HCT116 (cell line): ENCODE data around the gene FGFR3. TPM values are rescaled to one million over a fixed set of nuclear protein-coding genes. Genes with fewer than 3 reads are reported as not detected.

ENCODE experiments used
- ATAC-seq: fragments of 200-7000 bp; cut with Tn5 transposase; 2 replicates; pipeline ENCODE4 v1.9.1; 2020; ENCODE audit warnings: mild to moderate bottlenecking, moderate library complexity
- BruUV-seq: library from RNA; stranded (reverse); fragments of 400-500 nt; replicated peaks from 2 replicates; lab custom pipeline; 2021; lab: Mats Ljungman, UMichigan
- CTCF ChIA-PET: fragments of 300-600 bp; sonication (Branson Sonifier 250); formaldehyde crosslinking; loops from one replicate; lab custom pipeline; 2021; ENCODE audit warnings: antibody characterized with exemption; lab: Charles Lee
- POLR2A ChIA-PET: fragments of 300-600, 350-600 bp; sonication (Branson Sonifier 250); formaldehyde crosslinking; loops from one replicate; lab custom pipeline; 2021; ENCODE audit warnings: antibody characterized with exemption; lab: Charles Lee
- RAD21 ChIA-PET, 2 experiments: fragments of 300-600 bp; sonication (Branson Sonifier 250); formaldehyde crosslinking; loops; one replicate each; lab custom pipeline; 2023; ENCODE audit warnings: low total read pairs in 2 of 2; ENCODE audit not compliant: uncharacterized antibody in 2 of 2, unreplicated experiment in 2 of 2, low non-redundant PET in 1 of 2; lab: Charles Lee
- DNase-seq: peaks from one replicate; pipeline ENCODE4 v3.0.0-alpha.2; 2010; ENCODE audit warnings: low read depth, low spot score
- H2AFZ ChIP-seq: fragments of 200-600 bp; shearing (Covaris generic), sonication (generic); 2 replicates; pipeline ENCODE4 v1.6.1; 2017; ENCODE audit warnings: low read depth, mixed run types, mixed read lengths, antibody characterized with exemption, low read length; ENCODE audit not compliant: poor library complexity, severe bottlenecking
- H3K27ac ChIP-seq: 2 replicates; pipeline ENCODE4 v1.5.1; 2012; ENCODE audit warnings: low read depth, low read length
- H3K27me3 ChIP-seq: fragments of 200-600 bp; sonication (generic); 2 replicates; pipeline ENCODE4 v1.6.1; 2016; ENCODE audit warnings: mixed run types, low read length, mixed read lengths; ENCODE audit not compliant: insufficient read depth
- H3K36me3 ChIP-seq, 2 experiments: fragments of 200-500 bp in 1 of 2; fragments of 200-600 bp in 1 of 2; sonication (Bioruptor generic) in 1 of 2; sonication (generic) in 1 of 2; 2 replicates each; pipeline versions ENCODE4 v1.5.1 to v1.6.1; 2014 to 2016; ENCODE audit warnings: low read length in 2 of 2, inconsistent platforms in 1 of 2, mixed read lengths in 1 of 2, mixed run types in 1 of 2; ENCODE audit not compliant: insufficient read depth in 2 of 2, control insufficient read depth in 1 of 2
- H3K4me1 ChIP-seq, 2 experiments: fragments of 200-600 bp in 1 of 2; sonication (generic) in 1 of 2; 2 replicates each; pipeline versions ENCODE4 v1.5.1 to v1.6.1; 2012 to 2017; ENCODE audit warnings: low read length in 2 of 2, inconsistent platforms in 1 of 2, mild to moderate bottlenecking in 1 of 2, mixed read lengths in 1 of 2, mixed run types in 1 of 2, moderate library complexity in 1 of 2; ENCODE audit not compliant: insufficient read depth in 2 of 2, control insufficient read depth in 1 of 2
- H3K4me2 ChIP-seq: fragments of 200-600 bp; sonication (generic); 2 replicates; pipeline ENCODE4 v1.6.1; 2017; ENCODE audit warnings: mixed run types, low read length, mixed read lengths
- H3K4me3 ChIP-seq, 2 experiments: fragments of 200-600 bp in 1 of 2; sonication (generic) in 1 of 2; replicated peaks in 1 of 2; 2 replicates each; pipeline ENCODE4 v1.5.1; 2011 to 2016; ENCODE audit warnings: low read length in 2 of 2, control low read depth in 1 of 2, low read depth in 1 of 2, mild to moderate bottlenecking in 1 of 2, mixed read lengths in 1 of 2, mixed run types in 1 of 2
- H3K79me2 ChIP-seq: fragments of 200-600 bp; sonication (generic); 2 replicates; pipeline ENCODE4 v1.6.1; 2017; ENCODE audit warnings: mild to moderate bottlenecking, mixed run types, low read length, moderate library complexity, mixed read lengths; ENCODE audit not compliant: insufficient read depth
- H3K9ac ChIP-seq: fragments of 200-600 bp; sonication (generic); 2 replicates; pipeline ENCODE4 v1.6.1; 2016; ENCODE audit warnings: low read length, mixed read lengths
- H3K9me2 ChIP-seq: fragments of 200-600 bp; sonication (generic), shearing (Covaris generic); 2 replicates; pipeline ENCODE4 v1.6.1; 2017; ENCODE audit warnings: mixed run types, mild to moderate bottlenecking, moderate library complexity; ENCODE audit not compliant: insufficient read depth
- H3K9me3 ChIP-seq, 2 experiments: fragments of 200-500 bp in 1 of 2; fragments of 200-600 bp in 1 of 2; sonication (Bioruptor generic) in 1 of 2; sonication (generic) in 1 of 2; 2 replicates each; pipeline ENCODE4 v1.6.1; 2014 to 2017; ENCODE audit warnings: low read length in 2 of 2, mixed read lengths in 2 of 2, inconsistent platforms in 1 of 2, low read depth in 1 of 2, mild to moderate bottlenecking in 1 of 2, mixed run types in 1 of 2, moderate library complexity in 1 of 2; ENCODE audit not compliant: control insufficient read depth in 1 of 2, insufficient read depth in 1 of 2
- H4K20me1 ChIP-seq: fragments of 200-600 bp; sonication (generic), shearing (Covaris generic); 2 replicates; pipeline ENCODE4 v1.6.1; 2017; ENCODE audit warnings: mixed run types, mild to moderate bottlenecking, moderate library complexity; ENCODE audit not compliant: insufficient read depth
- CBX3 ChIP-seq: IDR thresholded peaks from 2 replicates; pipeline ENCODE4 v1.6.1; 2012; ENCODE audit warnings: low read depth
- CEBPB ChIP-seq: IDR thresholded peaks from 2 replicates; pipeline ENCODE4 v1.6.1; 2012; ENCODE audit warnings: low read depth
- EGR1 ChIP-seq: IDR thresholded peaks from 2 replicates; pipeline ENCODE4 v1.6.1; 2012; ENCODE audit warnings: low read depth
- ELF1 ChIP-seq: IDR thresholded peaks from 2 replicates; pipeline ENCODE4 v1.6.1; 2012; ENCODE audit warnings: low read depth, borderline replicate concordance
- EZH2phosphoT487 ChIP-seq: fragments of 200-600 bp; IDR thresholded peaks from 2 replicates; pipeline ENCODE4 v1.6.1; 2018; ENCODE audit warnings: antibody characterized with exemption, borderline replicate concordance
- FOSL1 ChIP-seq: IDR thresholded peaks from 2 replicates; pipeline ENCODE4 v1.6.1; 2012; ENCODE audit warnings: low read depth
- POLR2A ChIP-seq: IDR thresholded peaks from 2 replicates; pipeline ENCODE4 v1.7.0; 2011; ENCODE audit warnings: borderline replicate concordance; ENCODE audit not compliant: insufficient read depth, insufficient read length; ENCODE audit errors: extremely low read depth
- RAD21 ChIP-seq: IDR thresholded peaks from 2 replicates; pipeline ENCODE4 v1.6.1; 2012; ENCODE audit warnings: low read depth, mild to moderate bottlenecking
- SIN3A ChIP-seq: IDR thresholded peaks from 2 replicates; pipeline ENCODE4 v1.6.1; 2012; ENCODE audit warnings: low read depth
- SP1 ChIP-seq: IDR thresholded peaks from 2 replicates; pipeline ENCODE4 v1.6.1; 2012; ENCODE audit warnings: low read depth
- SRF ChIP-seq: IDR thresholded peaks from 2 replicates; pipeline ENCODE4 v1.6.1; 2012; ENCODE audit warnings: low read depth
- TCF7L2 ChIP-seq: IDR thresholded peaks from 2 replicates; pipeline ENCODE4 v1.7.0; 2011; ENCODE audit warnings: borderline replicate concordance, inconsistent platforms; ENCODE audit not compliant: insufficient read depth, insufficient read length; ENCODE audit errors: extremely low read depth
- YY1 ChIP-seq: IDR thresholded peaks from 2 replicates; pipeline ENCODE4 v1.6.1; 2011; ENCODE audit warnings: low read length, low read depth, moderate library complexity, mild to moderate bottlenecking; ENCODE audit not compliant: insufficient replicate concordance; ENCODE audit errors: extremely low read depth
- ZFX ChIP-seq: fragments of 450-650 bp; IDR thresholded peaks from 2 replicates; pipeline ENCODE4 v1.6.1; 2017
- ZNF274 ChIP-seq: fragments of 200-500 bp; sonication (Bioruptor generic); IDR thresholded peaks from 2 replicates; pipeline ENCODE4 v1.6.1; 2014; ENCODE audit warnings: mild to moderate bottlenecking, low read depth, low read length, inconsistent platforms
- intact Hi-C: fragments of 100-400 bp; cut with micrococcal nuclease; formaldehyde crosslinking; loops from 2 replicates; pipeline ENCODE4 v1.10.0; 2022
- total RNA-seq: library from RNA; stranded (reverse); gene quantifications from one replicate; pipeline ENCODE4 v1.2.1, GENCODE V29; 2021; ENCODE audit not compliant: unreplicated experiment
- TF ChIP-seq, protein P1 (sequence below): IDR thresholded peaks from 2 replicates; pipeline ENCODE4 v1.6.1; 2012
- TF ChIP-seq, protein P2 (sequence below): IDR thresholded peaks from 2 replicates; pipeline ENCODE4 v1.6.1; 2012; ENCODE audit warnings: low read depth
- TF ChIP-seq, protein P3 (sequence below): IDR thresholded peaks from 2 replicates; pipeline ENCODE4 v1.6.1; 2011; ENCODE audit warnings: mild to moderate bottlenecking, low read length, moderate library complexity; ENCODE audit not compliant: insufficient replicate concordance; ENCODE audit errors: extremely low read depth

Gene FGFR3
- total RNA-seq, 1 experiment from 2014 or later: 31.7 TPM

DNA sequence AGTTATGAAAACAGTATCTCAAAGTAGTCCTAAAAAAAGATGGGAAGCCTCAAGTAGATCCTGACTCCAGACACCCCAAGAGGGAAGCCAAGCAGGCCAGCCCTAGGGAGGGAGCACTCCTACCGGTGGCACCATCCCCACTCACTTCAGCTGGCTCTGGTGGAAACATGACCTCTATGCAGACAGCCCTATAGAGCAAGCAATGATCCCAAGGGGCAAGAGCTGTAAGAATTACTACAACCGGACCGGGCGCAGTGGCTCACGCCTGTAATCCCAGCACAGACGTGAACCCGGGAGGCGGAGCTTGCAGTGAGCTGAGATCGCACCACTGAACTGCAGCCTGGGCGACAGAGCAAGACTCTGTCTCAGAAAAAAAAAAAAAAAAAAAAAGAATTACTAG is 57.2 kb downstream of the FGFR3 start:
- Histone ChIP-seq H3K9me2 (no peaks in the 10 kb centered on the region), H3K9ac (no peak overlapping the region), H3K36me3 (peaks cover 5 to 36% of the 10 kb centered on the region in 2 experiments; a peak in 2 of 4 replicates), H3K4me2 (no peak overlapping the region), H3K27ac (no peak overlapping the region), H3K27me3 (no peaks in the 10 kb centered on the region), H3K9me3 (no peaks in the 10 kb centered on the region), H4K20me1 (peaks cover 11% of the 10 kb centered on the region; the same call in 1 of the 2 replicates), H3K4me3 (no peak overlapping the region), H3K4me1 (peaks cover 22 to 33% of the 10 kb centered on the region in 2 experiments; a peak in 3 of 4 replicates), H2AFZ (no peak overlapping the region), H3K79me2 (peaks cover 90% of the 10 kb centered on the region)
- POLR2A ChIA-PET: no interaction called here
- DNase-seq (no peak), ATAC-seq (no peak)
- RAD21 ChIA-PET: interaction anchor here in 1 of 2 experiments (0.6 kb wide), 1 partner anchor 187 kb away, joined by 5 read pairs; no protein-coding TSS in a partner anchor
- intact Hi-C loops: no loop called here
- TF ChIP-seq ELF1 (no peak), RAD21 (no peak), EGR1 (no peak), SIN3A (no peak), POLR2A (no peak), EZH2phosphoT487 (no peak), CBX3 (no peak), CEBPB (no peak), SP1 (no peak), SRF (no peak), FOSL1 (no peak), ZFX (no peak), ZNF274 (no peak), TCF7L2 (no peak), YY1 (no peak)
- TF ChIP-seq, protein P1, sequence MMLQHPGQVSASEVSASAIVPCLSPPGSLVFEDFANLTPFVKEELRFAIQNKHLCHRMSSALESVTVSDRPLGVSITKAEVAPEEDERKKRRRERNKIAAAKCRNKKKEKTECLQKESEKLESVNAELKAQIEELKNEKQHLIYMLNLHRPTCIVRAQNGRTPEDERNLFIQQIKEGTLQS: no peak
- TF ChIP-seq, protein P2, sequence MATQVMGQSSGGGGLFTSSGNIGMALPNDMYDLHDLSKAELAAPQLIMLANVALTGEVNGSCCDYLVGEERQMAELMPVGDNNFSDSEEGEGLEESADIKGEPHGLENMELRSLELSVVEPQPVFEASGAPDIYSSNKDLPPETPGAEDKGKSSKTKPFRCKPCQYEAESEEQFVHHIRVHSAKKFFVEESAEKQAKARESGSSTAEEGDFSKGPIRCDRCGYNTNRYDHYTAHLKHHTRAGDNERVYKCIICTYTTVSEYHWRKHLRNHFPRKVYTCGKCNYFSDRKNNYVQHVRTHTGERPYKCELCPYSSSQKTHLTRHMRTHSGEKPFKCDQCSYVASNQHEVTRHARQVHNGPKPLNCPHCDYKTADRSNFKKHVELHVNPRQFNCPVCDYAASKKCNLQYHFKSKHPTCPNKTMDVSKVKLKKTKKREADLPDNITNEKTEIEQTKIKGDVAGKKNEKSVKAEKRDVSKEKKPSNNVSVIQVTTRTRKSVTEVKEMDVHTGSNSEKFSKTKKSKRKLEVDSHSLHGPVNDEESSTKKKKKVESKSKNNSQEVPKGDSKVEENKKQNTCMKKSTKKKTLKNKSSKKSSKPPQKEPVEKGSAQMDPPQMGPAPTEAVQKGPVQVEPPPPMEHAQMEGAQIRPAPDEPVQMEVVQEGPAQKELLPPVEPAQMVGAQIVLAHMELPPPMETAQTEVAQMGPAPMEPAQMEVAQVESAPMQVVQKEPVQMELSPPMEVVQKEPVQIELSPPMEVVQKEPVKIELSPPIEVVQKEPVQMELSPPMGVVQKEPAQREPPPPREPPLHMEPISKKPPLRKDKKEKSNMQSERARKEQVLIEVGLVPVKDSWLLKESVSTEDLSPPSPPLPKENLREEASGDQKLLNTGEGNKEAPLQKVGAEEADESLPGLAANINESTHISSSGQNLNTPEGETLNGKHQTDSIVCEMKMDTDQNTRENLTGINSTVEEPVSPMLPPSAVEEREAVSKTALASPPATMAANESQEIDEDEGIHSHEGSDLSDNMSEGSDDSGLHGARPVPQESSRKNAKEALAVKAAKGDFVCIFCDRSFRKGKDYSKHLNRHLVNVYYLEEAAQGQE: no peak
- TF ChIP-seq, protein P3, sequence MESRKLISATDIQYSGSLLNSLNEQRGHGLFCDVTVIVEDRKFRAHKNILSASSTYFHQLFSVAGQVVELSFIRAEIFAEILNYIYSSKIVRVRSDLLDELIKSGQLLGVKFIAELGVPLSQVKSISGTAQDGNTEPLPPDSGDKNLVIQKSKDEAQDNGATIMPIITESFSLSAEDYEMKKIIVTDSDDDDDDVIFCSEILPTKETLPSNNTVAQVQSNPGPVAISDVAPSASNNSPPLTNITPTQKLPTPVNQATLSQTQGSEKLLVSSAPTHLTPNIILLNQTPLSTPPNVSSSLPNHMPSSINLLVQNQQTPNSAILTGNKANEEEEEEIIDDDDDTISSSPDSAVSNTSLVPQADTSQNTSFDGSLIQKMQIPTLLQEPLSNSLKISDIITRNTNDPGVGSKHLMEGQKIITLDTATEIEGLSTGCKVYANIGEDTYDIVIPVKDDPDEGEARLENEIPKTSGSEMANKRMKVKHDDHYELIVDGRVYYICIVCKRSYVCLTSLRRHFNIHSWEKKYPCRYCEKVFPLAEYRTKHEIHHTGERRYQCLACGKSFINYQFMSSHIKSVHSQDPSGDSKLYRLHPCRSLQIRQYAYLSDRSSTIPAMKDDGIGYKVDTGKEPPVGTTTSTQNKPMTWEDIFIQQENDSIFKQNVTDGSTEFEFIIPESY: no peak
- BruUV-seq: no TSS peak
- CTCF ChIA-PET: interaction anchor here (1.4 kb wide), 1 partner anchor 49 kb away, joined by 3 read pairs; no protein-coding TSS in a partner anchor
